AG04450 (cell line): ENCODE measurements around the gene GRM4. TPM values are rescaled to one million over a fixed set of nuclear protein-coding genes. Genes with fewer than 3 reads are reported as not detected.

Experiments
- CTCF ChIA-PET: fragments of 300-600, 350-600 bp; formaldehyde crosslinking; extraction: SDS; loops from one replicate; lab custom pipeline; 2022; ENCODE audit warnings: antibody characterized with exemption, inconsistent platforms; lab: Charles Lee
- POLR2A ChIA-PET: fragments of 350-600 bp; formaldehyde crosslinking; extraction: SDS; loops from one replicate; lab custom pipeline; 2021; ENCODE audit warnings: antibody characterized with exemption, inconsistent platforms; lab: Yijun Ruan, JAX
- DNase-seq: peaks from one replicate; pipeline ENCODE4 v3.0.0-alpha.2; 2011; ENCODE audit warnings: low read depth, low spot score
- H3K27ac ChIP-seq: one replicate; pipeline ENCODE4 v1.5.1; 2012; ENCODE audit warnings: low read depth, low read length, control low read depth
- H3K27me3 ChIP-seq: one replicate; pipeline ENCODE4 v1.6.0; 2012; ENCODE audit warnings: low read length; ENCODE audit not compliant: control insufficient read depth, insufficient read depth
- H3K4me3 ChIP-seq: 2 replicates; pipeline ENCODE4 v1.5.1; 2011; ENCODE audit warnings: mild to moderate bottlenecking, low read depth, low read length, control low read depth
- H3K9me3 ChIP-seq: 2 replicates; pipeline ENCODE4 v1.5.1; 2012; ENCODE audit warnings: low read length; ENCODE audit not compliant: control insufficient read depth, insufficient read depth
- polyA plus RNA-seq: library from polyadenylated mRNA; depleted of rRNA; stranded (reverse); fragments of >200 nt; gene quantifications from 2 replicates; pipeline ENCODE4 v1.2.3, GENCODE V29; 2011
- TF ChIP-seq, protein P1 (sequence below): IDR thresholded peaks from 2 replicates; pipeline ENCODE4 v1.5.1; 2011; ENCODE audit warnings: low read depth, low read length, control low read depth, inconsistent platforms

Gene GRM4
- polyA plus RNA-seq, 1 experiment: not detected

DNA sequence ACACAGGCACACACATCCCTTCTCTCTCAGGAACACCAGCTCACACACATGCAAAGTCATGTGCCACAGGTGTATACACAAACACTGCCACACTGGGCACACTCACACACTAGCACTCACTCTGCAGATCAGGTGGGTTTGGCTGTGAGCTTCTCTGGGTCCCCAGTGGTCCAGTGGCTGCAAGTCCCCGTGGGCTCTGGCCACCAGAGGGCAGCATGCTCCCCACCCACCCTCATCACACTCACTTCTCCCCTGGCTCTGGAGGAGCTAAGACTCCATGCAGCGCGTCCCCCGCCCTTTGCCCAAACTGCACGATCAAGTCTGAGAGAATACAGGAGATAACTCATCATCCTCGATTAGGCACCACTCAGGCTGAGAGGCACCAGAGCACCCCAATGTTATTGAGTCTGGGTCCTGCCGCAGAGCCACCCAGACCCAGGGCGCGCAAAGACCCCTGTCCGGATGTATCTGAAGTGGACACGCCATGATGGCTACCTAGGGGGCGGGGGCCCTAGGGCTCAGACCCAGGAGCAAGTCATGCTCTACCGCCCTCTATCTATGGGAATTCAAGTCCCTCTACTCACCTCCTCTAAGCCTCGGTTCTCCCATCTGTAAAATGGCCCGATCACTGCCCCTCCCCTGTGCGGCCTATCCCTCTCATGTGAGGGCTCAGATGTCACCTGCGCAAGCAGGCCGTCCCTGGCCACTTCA, 90.5 kb downstream of the GRM4 start:
- DNase-seq: peak; percentile 8
- H3K27ac ChIP-seq: no peak overlapping the region
- peaks cover 33% of the 10 kb centered on the region for H3K27me3 ChIP-seq
- H3K4me3 ChIP-seq: no peak overlapping the region
- TF ChIP-seq, protein P1, sequence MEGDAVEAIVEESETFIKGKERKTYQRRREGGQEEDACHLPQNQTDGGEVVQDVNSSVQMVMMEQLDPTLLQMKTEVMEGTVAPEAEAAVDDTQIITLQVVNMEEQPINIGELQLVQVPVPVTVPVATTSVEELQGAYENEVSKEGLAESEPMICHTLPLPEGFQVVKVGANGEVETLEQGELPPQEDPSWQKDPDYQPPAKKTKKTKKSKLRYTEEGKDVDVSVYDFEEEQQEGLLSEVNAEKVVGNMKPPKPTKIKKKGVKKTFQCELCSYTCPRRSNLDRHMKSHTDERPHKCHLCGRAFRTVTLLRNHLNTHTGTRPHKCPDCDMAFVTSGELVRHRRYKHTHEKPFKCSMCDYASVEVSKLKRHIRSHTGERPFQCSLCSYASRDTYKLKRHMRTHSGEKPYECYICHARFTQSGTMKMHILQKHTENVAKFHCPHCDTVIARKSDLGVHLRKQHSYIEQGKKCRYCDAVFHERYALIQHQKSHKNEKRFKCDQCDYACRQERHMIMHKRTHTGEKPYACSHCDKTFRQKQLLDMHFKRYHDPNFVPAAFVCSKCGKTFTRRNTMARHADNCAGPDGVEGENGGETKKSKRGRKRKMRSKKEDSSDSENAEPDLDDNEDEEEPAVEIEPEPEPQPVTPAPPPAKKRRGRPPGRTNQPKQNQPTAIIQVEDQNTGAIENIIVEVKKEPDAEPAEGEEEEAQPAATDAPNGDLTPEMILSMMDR: peak; percentile 81
- ChIA-PET POLR2A (no interaction called here), CTCF (interaction anchor here (0.5 to 3.0 kb wide), 24 partner anchors 8 to 540 kb away, joined by 3 to 40 read pairs (median 3); partner anchors contain the start of gene UQCC2)
- H3K9me3 ChIP-seq: no peaks in the 10 kb centered on the region

DNA sequence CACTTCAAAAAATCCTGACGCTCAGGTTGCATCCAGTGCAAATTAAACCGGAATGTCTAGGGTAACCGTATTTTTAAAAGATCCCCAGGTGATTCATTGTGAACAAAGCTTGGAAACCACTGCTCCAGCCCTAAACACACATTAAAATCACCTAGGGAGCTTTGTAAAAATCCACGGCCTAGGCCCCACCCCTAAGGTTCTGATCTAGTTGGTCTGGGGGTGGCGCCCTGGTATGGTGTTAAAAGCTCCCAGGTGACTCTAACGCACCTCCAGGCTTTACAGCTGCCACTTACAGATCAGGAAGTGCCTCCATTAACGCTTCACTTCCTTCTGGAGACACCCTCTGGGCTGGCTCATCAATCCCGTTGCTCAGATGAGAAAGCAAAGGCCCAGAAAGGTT, 92.2 kb downstream of the GRM4 start:
- peaks cover 34% of the 10 kb centered on the region for H3K27me3 ChIP-seq
- H3K27ac ChIP-seq: no peak overlapping the region
- H3K4me3 ChIP-seq: no peak overlapping the region
- H3K9me3 ChIP-seq: no peaks in the 10 kb centered on the region
- ChIA-PET POLR2A (interaction anchor here (0.6 kb wide), 1 partner anchor 272 kb away, joined by 3 read pairs; no protein-coding TSS in a partner anchor), CTCF (interaction anchor here (0.6 to 3.0 kb wide), 5 partner anchors 29 to 418 kb away, joined by 4 to 40 read pairs (median 5); no protein-coding TSS in a partner anchor)
- no peak for DNase-seq
- TF ChIP-seq, protein P1: no peak

DNA sequence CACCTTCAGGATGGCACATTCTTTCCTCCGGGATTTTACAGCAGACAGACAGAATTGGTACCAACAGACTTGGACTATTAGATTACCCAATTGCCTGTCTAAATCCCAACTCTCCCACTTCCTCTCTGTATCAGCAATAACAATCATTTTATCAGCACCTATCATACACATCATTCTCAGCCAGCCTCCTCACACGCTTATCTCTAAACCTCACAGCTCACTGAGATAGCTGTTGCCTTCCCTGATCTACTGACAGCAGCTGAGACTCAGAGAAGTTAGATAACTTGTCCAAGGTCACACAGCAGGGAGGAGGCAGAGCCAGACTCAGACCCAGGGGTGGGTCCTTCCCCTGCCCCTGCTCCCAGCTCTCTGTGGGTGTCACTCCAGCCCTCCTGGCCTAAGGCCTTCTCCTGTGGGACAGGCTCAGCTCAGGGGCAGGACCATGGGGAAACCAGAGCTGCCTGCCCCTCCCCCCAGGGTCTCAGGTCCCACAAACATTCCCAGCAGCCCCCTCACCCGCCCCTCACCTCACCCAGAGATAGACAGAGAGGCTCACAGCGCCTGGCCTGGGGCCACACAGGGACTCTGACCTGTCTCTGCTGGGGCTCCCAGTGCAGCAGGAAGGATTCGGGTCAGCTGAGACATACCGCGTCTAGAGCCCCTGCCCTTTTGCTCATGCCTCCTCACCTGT, 92.8 kb downstream of the GRM4 start:
- ChIA-PET CTCF (interaction anchor here (0.6 to 3.0 kb wide), 3 partner anchors 16 to 102 kb away, joined by 5 to 40 read pairs (median 5); no protein-coding TSS in a partner anchor), POLR2A (no interaction called here)
- Histone ChIP-seq H3K27ac (no peak overlapping the region), H3K9me3 (no peaks in the 10 kb centered on the region), H3K27me3 (peaks cover 33% of the 10 kb centered on the region), H3K4me3 (no peak overlapping the region)
- DNase-seq: no peak
- TF ChIP-seq, protein P1: no peak

DNA sequence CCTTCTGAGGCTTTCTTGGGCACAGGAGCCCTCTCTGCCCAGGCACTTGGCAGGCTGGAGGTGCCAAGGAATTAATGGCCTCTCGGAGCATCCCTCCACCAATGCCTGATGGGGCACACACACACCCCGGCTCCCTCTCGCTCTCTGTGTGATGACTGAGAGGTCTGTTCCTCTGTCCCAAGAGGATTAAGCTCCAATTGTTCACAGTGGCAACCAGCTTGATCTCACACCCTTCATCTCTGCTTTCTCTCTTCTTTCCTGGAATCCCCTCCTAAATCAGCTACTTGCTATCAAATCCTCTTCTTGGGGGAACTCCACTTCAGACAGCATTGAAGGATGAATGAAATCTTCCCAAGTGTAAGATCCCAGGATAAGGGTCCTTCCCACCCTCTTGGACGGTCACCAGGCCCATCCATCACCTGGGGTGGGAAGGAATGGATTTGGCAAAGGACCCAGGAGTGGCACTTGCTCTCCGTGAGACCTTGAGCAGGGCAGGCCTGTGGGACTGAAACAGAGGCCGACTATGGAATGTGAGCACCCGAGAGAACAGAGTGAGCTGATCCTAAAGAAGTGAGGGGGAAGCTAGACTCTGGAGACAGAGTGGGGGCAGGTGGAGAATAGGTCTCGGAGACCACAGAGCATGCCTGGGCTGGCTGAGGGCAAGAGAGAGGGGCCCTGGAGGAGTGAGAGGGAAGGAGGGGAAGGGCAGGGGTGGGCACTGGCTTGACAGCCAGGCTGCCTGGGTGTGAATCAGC, 93.6 kb downstream of the GRM4 start:
- no peak overlapping the region for H3K27ac ChIP-seq
- CTCF ChIA-PET: interaction anchor here (0.6 kb wide), 1 partner anchor 15 kb away, joined by 5 read pairs; no protein-coding TSS in a partner anchor
- no peak overlapping the region for H3K4me3 ChIP-seq
- peaks cover 30% of the 10 kb centered on the region for H3K27me3 ChIP-seq
- no peaks in the 10 kb centered on the region for H3K9me3 ChIP-seq
- POLR2A ChIA-PET: no interaction called here
- TF ChIP-seq, protein P1: no peak
- DNase-seq: no peak
